IPS-15b (cell line): ENCODE data around the gene GPR142.
"Not testable (repeated sequence)": the region's sequence is repeated elsewhere in the genome, so short reads cannot be mapped to it uniquely, and the experiment has no call there.

ENCODE experiments used
- H3K27me3 ChIP-seq: one replicate; pipeline ENCODE4 v1.6.1; 2013; ENCODE audit warnings: low read length; ENCODE audit not compliant: control insufficient read depth, insufficient read depth
- H3K36me3 ChIP-seq: one replicate; pipeline ENCODE4 v1.6.1; 2013; ENCODE audit warnings: low read length; ENCODE audit not compliant: control insufficient read depth, insufficient read depth
- H3K4me1 ChIP-seq: one replicate; pipeline ENCODE4 v1.6.1; 2013; ENCODE audit warnings: mild to moderate bottlenecking, low read length; ENCODE audit not compliant: control insufficient read depth, insufficient read depth
- H3K4me3 ChIP-seq: one replicate; pipeline ENCODE4 v1.5.1; 2013; ENCODE audit warnings: low read depth, low read length
- H3K9ac ChIP-seq: one replicate; pipeline ENCODE4 v1.6.1; 2013; ENCODE audit warnings: low read depth, mild to moderate bottlenecking, low read length
- H3K9me3 ChIP-seq: one replicate; pipeline ENCODE4 v1.6.1; 2013; ENCODE audit warnings: mild to moderate bottlenecking, low read length; ENCODE audit not compliant: control insufficient read depth, insufficient read depth

The GPR142 gene

GRCh38 chr17:74404789-74405188 lies 37.5 kb downstream of the GPR142 start:
- Histone ChIP-seq H3K9me3 (no peaks in the 10 kb centered on the region), H3K27me3 (no peaks in the 10 kb centered on the region), H3K4me1 (peaks cover 13% of the 10 kb centered on the region), H3K36me3 (no peaks in the 10 kb centered on the region), H3K4me3 (no peak overlapping the region), H3K9ac (no peak overlapping the region)

- H3K9me3 ChIP-seq, H3K27me3 ChIP-seq, H3K9ac ChIP-seq, H3K36me3 ChIP-seq, H3K4me3 ChIP-seq: not testable (repeated sequence)
- peaks cover 13% of the 10 kb centered on the region for H3K4me1 ChIP-seq
Observed at GRCh38 chr17:74405311-74405710, 38.0 kb downstream of the GPR142 start.

- no peaks in the 10 kb centered on the region for H3K36me3 ChIP-seq
- peaks cover 13% of the 10 kb centered on the region for H3K4me1 ChIP-seq
- H3K4me3 ChIP-seq, result no peak overlapping the region
- no peaks in the 10 kb centered on the region for H3K27me3 ChIP-seq
- no peak overlapping the region for H3K9ac ChIP-seq
- H3K9me3 ChIP-seq, result no peaks in the 10 kb centered on the region
Observed at GRCh38 chr17:74407384-74407783, 40.1 kb downstream of the GPR142 start.

GRCh38 chr17:74408262-74408661 lies 41.0 kb downstream of the GPR142 start:
- no peaks in the 10 kb centered on the region for H3K36me3 ChIP-seq
- H3K27me3 ChIP-seq, result no peaks in the 10 kb centered on the region

GRCh38 chr17:74408815-74409214 lies 41.5 kb downstream of the GPR142 start:
- Histone ChIP-seq H3K4me3 (no peak overlapping the region), H3K4me1 (peaks cover 10% of the 10 kb centered on the region), H3K27me3 (no peaks in the 10 kb centered on the region), H3K36me3 (no peaks in the 10 kb centered on the region), H3K9me3 (no peaks in the 10 kb centered on the region), H3K9ac (no peak overlapping the region)

More at GRCh38 chr17:74408262-74408661, 41.0 kb downstream of the GPR142 start:
- Histone ChIP-seq H3K4me1 (peaks cover 13% of the 10 kb centered on the region), H3K9ac (no peak overlapping the region), H3K9me3 (no peaks in the 10 kb centered on the region), H3K4me3 (no peak overlapping the region)

- no peaks in the 10 kb centered on the region for H3K4me1 ChIP-seq
- no peaks in the 10 kb centered on the region for H3K9me3 ChIP-seq
- no peak overlapping the region for H3K9ac ChIP-seq
- no peak overlapping the region for H3K4me3 ChIP-seq
- no peaks in the 10 kb centered on the region for H3K36me3 ChIP-seq
- no peaks in the 10 kb centered on the region for H3K27me3 ChIP-seq
Observed at GRCh38 chr17:74410001-74410443, 42.7 kb downstream of the GPR142 start.

- Histone ChIP-seq H3K9ac (no peak overlapping the region), H3K4me3 (no peak overlapping the region), H3K36me3 (no peaks in the 10 kb centered on the region), H3K27me3 (no peaks in the 10 kb centered on the region), H3K4me1 (no peaks in the 10 kb centered on the region), H3K9me3 (no peaks in the 10 kb centered on the region)
Observed at GRCh38 chr17:74412581-74412980, 45.3 kb downstream of the GPR142 start.

- H3K9me3 ChIP-seq, result no peaks in the 10 kb centered on the region
- no peak overlapping the region for H3K4me3 ChIP-seq
- H3K36me3 ChIP-seq, result no peaks in the 10 kb centered on the region
- H3K9ac ChIP-seq, result no peak overlapping the region
- no peaks in the 10 kb centered on the region for H3K4me1 ChIP-seq
- no peaks in the 10 kb centered on the region for H3K27me3 ChIP-seq
Observed at GRCh38 chr17:74413491-74413890, 46.2 kb downstream of the GPR142 start.

GRCh38 chr17:74414510-74414909 lies 47.2 kb downstream of the GPR142 start:
- Histone ChIP-seq H3K9ac (no peak overlapping the region), H3K9me3 (no peaks in the 10 kb centered on the region), H3K27me3 (no peaks in the 10 kb centered on the region), H3K4me1 (no peaks in the 10 kb centered on the region), H3K4me3 (no peak overlapping the region), H3K36me3 (no peaks in the 10 kb centered on the region)

GRCh38 chr17:74415608-74416396 lies 48.5 kb downstream of the GPR142 start:
- Histone ChIP-seq H3K36me3 (no peaks in the 10 kb centered on the region), H3K9ac (no peak overlapping the region), H3K9me3 (no peaks in the 10 kb centered on the region), H3K4me3 (no peak overlapping the region), H3K4me1 (no peaks in the 10 kb centered on the region), H3K27me3 (no peaks in the 10 kb centered on the region)

- H3K9ac ChIP-seq, result no peak overlapping the region
- H3K36me3 ChIP-seq, result no peaks in the 10 kb centered on the region
- H3K9me3 ChIP-seq, result no peaks in the 10 kb centered on the region
Observed at GRCh38 chr17:74417178-74418045, 50.1 kb downstream of the GPR142 start.

More at GRCh38 chr17:74417178-74418045, 50.1 kb downstream of the GPR142 start:
- Histone ChIP-seq H3K4me1 (no peaks in the 10 kb centered on the region), H3K4me3 (no peak overlapping the region), H3K27me3 (no peaks in the 10 kb centered on the region)
